Esophagus muscularis mucosa (tissue), 4 donors: ENCODE results near the gene FBXO45.

ENCODE experiments used
- EP300 ChIP-seq: sonication (generic); formaldehyde crosslinking; IDR thresholded peaks from one replicate; pipeline ENCODE4 v1.6.1; 2017; ENCODE audit warnings: antibody characterized with exemption
- POLR2A ChIP-seq: fragments of 450-650 bp; IDR thresholded peaks from one replicate; pipeline ENCODE4 v1.6.1; 2017; ENCODE audit warnings: antibody characterized with exemption, moderate library complexity, mild to moderate bottlenecking, low read depth
- POLR2AphosphoS5 ChIP-seq, 2 donors: sonication (generic); formaldehyde crosslinking; IDR thresholded peaks; one replicate each; pipeline ENCODE4 v1.6.1; 2017; ENCODE audit warnings: antibody characterized with exemption in 2 of 2
- TF ChIP-seq, protein P1 (sequence below), 3 experiments: fragments of 200-600 bp in 2 of 3; fragments of 450-650 bp in 1 of 3; sonication (generic) in 2 of 3; IDR thresholded peaks; one replicate each; pipeline ENCODE4 v1.5.1; 2017 to 2019; ENCODE audit warnings: antibody characterized with exemption in 3 of 3, mild to moderate bottlenecking in 2 of 3, moderate library complexity in 1 of 3

DNA sequence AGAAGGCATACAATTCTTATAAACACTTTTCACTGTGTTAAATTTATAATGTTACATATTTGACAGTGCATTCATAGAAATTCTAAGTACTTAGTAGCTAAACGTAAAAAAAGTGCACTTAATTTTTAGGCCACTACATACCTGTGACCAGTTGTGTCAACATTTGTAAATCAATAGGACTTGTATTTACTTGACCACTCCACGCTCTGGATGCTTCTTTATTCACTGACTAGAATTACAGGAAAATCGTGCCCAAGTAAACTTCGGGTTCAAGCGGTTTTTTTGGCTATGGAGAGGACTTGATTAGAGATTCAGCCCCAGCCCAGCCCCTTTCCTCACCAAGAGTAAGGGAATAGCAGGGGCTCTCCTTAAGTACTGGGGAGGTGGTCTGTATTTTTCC lies 21.9 kb upstream of the FBXO45 start:
- TF ChIP-seq, protein P1, sequence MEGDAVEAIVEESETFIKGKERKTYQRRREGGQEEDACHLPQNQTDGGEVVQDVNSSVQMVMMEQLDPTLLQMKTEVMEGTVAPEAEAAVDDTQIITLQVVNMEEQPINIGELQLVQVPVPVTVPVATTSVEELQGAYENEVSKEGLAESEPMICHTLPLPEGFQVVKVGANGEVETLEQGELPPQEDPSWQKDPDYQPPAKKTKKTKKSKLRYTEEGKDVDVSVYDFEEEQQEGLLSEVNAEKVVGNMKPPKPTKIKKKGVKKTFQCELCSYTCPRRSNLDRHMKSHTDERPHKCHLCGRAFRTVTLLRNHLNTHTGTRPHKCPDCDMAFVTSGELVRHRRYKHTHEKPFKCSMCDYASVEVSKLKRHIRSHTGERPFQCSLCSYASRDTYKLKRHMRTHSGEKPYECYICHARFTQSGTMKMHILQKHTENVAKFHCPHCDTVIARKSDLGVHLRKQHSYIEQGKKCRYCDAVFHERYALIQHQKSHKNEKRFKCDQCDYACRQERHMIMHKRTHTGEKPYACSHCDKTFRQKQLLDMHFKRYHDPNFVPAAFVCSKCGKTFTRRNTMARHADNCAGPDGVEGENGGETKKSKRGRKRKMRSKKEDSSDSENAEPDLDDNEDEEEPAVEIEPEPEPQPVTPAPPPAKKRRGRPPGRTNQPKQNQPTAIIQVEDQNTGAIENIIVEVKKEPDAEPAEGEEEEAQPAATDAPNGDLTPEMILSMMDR (IDR thresholded peaks at IDR 0.05), result no peak
- no peak for TF ChIP-seq POLR2A
- TF ChIP-seq EP300, result no peak
- TF ChIP-seq POLR2AphosphoS5 (IDR thresholded peaks at IDR 0.05), result no peak
